NCI-H1930 (cell line): ENCODE data around the gene CAPRIN1.
A peak's percentile ranks its signal among the peaks of the same experiment; 100 is the strongest.
"Not testable (repeated sequence)": the region's sequence is repeated elsewhere in the genome, so short reads cannot be mapped to it uniquely, and the experiment has no call there.

ENCODE experiments used
- DNase-seq, 2 experiments: peaks; one replicate each; lab custom pipeline; 2025; lab: John Stamatoyannopoulos, UW

The CAPRIN1 gene

GRCh38 chr11:34086554-34087283 lies 35.2 kb downstream of the CAPRIN1 start:
- DNase-seq, result no peak

- no peak for DNase-seq
Measured at GRCh38 chr11:34091825-34092224, 40.3 kb downstream of the CAPRIN1 start.

GRCh38 chr11:34094900-34095299 lies 43.4 kb downstream of the CAPRIN1 start:
- not testable (repeated sequence) for DNase-seq

GRCh38 chr11:34098813-34099212 lies 47.3 kb downstream of the CAPRIN1 start:
- no peak for DNase-seq

- DNase-seq, result no peak
Measured at GRCh38 chr11:34104680-34105078, 53.1 kb downstream of the CAPRIN1 start.

- peak; percentile 99 for DNase-seq
Measured at GRCh38 chr11:34105079-34105956, 53.8 kb downstream of the CAPRIN1 start, which contains the start of gene NAT10. Gene NAT10, plus strand, starts transcription at chr11:34105629. Its CDS starts 2,597 bp downstream, at chr11:34108226.

GRCh38 chr11:34105957-34106504 lies 54.5 kb downstream of the CAPRIN1 start:
- DNase-seq, result no peak

GRCh38 chr11:34111722-34112270 lies 60.3 kb downstream of the CAPRIN1 start:
- DNase-seq, result no peak

GRCh38 chr11:34114014-34114413 lies 62.5 kb downstream of the CAPRIN1 start:
- no peak for DNase-seq

GRCh38 chr11:34114471-34114870 lies 62.9 kb downstream of the CAPRIN1 start:
- DNase-seq, result no peak

GRCh38 chr11:34120651-34121050 lies 69.1 kb downstream of the CAPRIN1 start:
- DNase-seq, result no peak

GRCh38 chr11:34124885-34125668 lies 73.5 kb downstream of the CAPRIN1 start:
- no peak for DNase-seq

GRCh38 chr11:34126959-34127848 lies 75.7 kb downstream of the CAPRIN1 start:
- DNase-seq, result no peak

GRCh38 chr11:34128824-34129223 lies 77.3 kb downstream of the CAPRIN1 start:
- no peak for DNase-seq

- no peak for DNase-seq
Measured at GRCh38 chr11:34132261-34132965, 80.9 kb downstream of the CAPRIN1 start.

- no peak for DNase-seq
Measured at GRCh38 chr11:34134765-34135164, 83.2 kb downstream of the CAPRIN1 start.

GRCh38 chr11:34135439-34135838 lies 83.9 kb downstream of the CAPRIN1 start:
- DNase-seq, result no peak

- DNase-seq, result no peak
Measured at GRCh38 chr11:34136420-34136819, 84.9 kb downstream of the CAPRIN1 start.

- no peak for DNase-seq
Measured at GRCh38 chr11:34139346-34139745, 87.8 kb downstream of the CAPRIN1 start.

GRCh38 chr11:34140149-34140548 lies 88.6 kb downstream of the CAPRIN1 start:
- no peak for DNase-seq
